Measurements from ENCODE around the gene PLEKHG2.

DNA sequence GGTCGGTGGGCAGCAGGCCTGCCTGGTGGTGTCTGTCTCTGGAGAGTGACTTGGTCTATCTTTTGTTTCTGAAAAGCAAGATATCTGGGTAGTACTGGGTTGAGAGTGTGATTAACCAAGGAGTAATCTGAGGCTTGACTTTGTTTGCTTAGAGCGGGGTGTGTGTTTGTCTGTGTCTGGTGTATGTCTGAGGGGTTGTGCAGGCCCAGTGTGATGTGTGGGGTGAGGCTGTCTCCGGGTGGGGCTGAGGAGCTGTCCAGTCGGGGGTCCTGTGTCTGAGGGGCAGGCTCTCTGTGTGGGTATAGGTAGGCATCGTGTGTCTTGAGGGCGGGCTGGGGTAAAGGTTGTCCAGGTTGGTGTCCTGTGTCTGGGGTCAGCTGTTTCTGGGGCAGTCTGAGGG, 57.1 kb downstream of the PLEKHG2 start:
- no peak for TF ChIP-seq CTCF (IDR thresholded peaks at IDR 0.05)
- no peak for TF ChIP-seq POLR2A (IDR thresholded peaks at IDR 0.05)
- no peak for TF ChIP-seq EP300 (IDR thresholded peaks at IDR 0.05)
